Endothelial cell of umbilical vein (primary cell): ENCODE data around the gene PON2. TPM values are rescaled to one million over a fixed set of nuclear protein-coding genes. Genes with fewer than 3 reads are reported as not detected.

Experiments
- BruUV-seq: library from RNA; stranded (reverse); fragments of 400-500 nt; replicated peaks from 2 replicates; lab custom pipeline; 2021; lab: Mats Ljungman, UMichigan
- CTCF ChIA-PET: fragments of 300-600, 350-600 bp; sonication (Branson Sonifier 250); formaldehyde crosslinking; loops from one replicate; lab custom pipeline; 2021; ENCODE audit warnings: antibody characterized with exemption, inconsistent platforms; lab: Charles Lee
- POLR2A ChIA-PET: fragments of 300-600, 350-600 bp; sonication (Branson Sonifier 250); formaldehyde crosslinking; loops from one replicate; lab custom pipeline; 2021; ENCODE audit warnings: antibody characterized with exemption, inconsistent platforms; lab: Charles Lee
- DNase-seq: peaks from one replicate; pipeline ENCODE4 v3.0.0-alpha.2; 2011; ENCODE audit warnings: low read depth, low spot score
- FAIRE-seq: peaks from 2 replicates; lab custom pipeline; 2011; peaks lifted over from hg19 to GRCh38; lab: Jason Lieb, UNC
- H2AFZ ChIP-seq: 2 replicates; pipeline ENCODE4 v1.6.0; 2012; ENCODE audit warnings: low read depth, low read length, control low read depth, inconsistent platforms
- H3K27ac ChIP-seq: 2 replicates; pipeline ENCODE4 v1.5.1; 2011; ENCODE audit warnings: low read depth, mild to moderate bottlenecking, control low read depth, low read length, moderate library complexity; ENCODE audit not compliant: insufficient read depth
- H3K27me3 ChIP-seq, 2 experiments: 2 replicates each; pipeline versions ENCODE4 v1.6.0 to v1.6.1; 2011; ENCODE audit warnings: low read length in 2 of 2, mixed read lengths in 1 of 2; ENCODE audit not compliant: control insufficient read depth in 2 of 2, insufficient read depth in 2 of 2
- H3K36me3 ChIP-seq, 2 experiments: 2 replicates in 1 of 2; 3 replicates in 1 of 2; pipeline ENCODE4 v1.5.1; 2011; ENCODE audit warnings: low read length in 2 of 2, mild to moderate bottlenecking in 1 of 2, moderate library complexity in 1 of 2; ENCODE audit not compliant: control insufficient read depth in 2 of 2, insufficient read depth in 2 of 2; ENCODE audit errors: extremely low read depth in 1 of 2
- H3K4me1 ChIP-seq: 3 replicates; pipeline ENCODE4 v1.5.1; 2011; ENCODE audit warnings: mild to moderate bottlenecking, low read length; ENCODE audit not compliant: control insufficient read depth, insufficient read depth; ENCODE audit errors: extremely low read depth
- H3K4me2 ChIP-seq: 2 replicates; pipeline ENCODE4 v1.6.1; 2011; ENCODE audit warnings: low read length, control low read depth, mixed read lengths; ENCODE audit not compliant: insufficient read depth
- H3K4me3 ChIP-seq, 3 experiments: fragments of 200-600 bp in 1 of 3; sonication (generic), shearing (Covaris generic) in 1 of 3; replicated peaks in 1 of 3; 2 replicates each; pipeline ENCODE4 v1.5.1; 2011 to 2016; ENCODE audit warnings: control low read depth in 3 of 3, low read length in 3 of 3, mild to moderate bottlenecking in 2 of 3, inconsistent platforms in 1 of 3, low read depth in 1 of 3, moderate library complexity in 1 of 3; ENCODE audit not compliant: insufficient read depth in 1 of 3
- H3K79me2 ChIP-seq: 2 replicates; pipeline ENCODE4 v1.6.0; 2012; ENCODE audit warnings: low read length, inconsistent platforms; ENCODE audit not compliant: control insufficient read depth, insufficient read depth
- H3K9ac ChIP-seq: replicated peaks from 2 replicates; pipeline ENCODE3; 2011; ENCODE audit warnings: low read length, control low read depth; ENCODE audit not compliant: insufficient read depth; ENCODE audit errors: extremely low read depth
- H3K9me1 ChIP-seq: replicated peaks from 3 replicates; pipeline ENCODE4 v1.6.0; 2011; ENCODE audit warnings: mild to moderate bottlenecking, low read length; ENCODE audit not compliant: control insufficient read depth, insufficient read depth; ENCODE audit errors: extremely low read depth
- H3K9me3 ChIP-seq: replicated peaks from 2 replicates; pipeline ENCODE4 v1.5.1; 2012; ENCODE audit warnings: low read length, inconsistent platforms; ENCODE audit not compliant: control insufficient read depth, insufficient read depth
- H4K20me1 ChIP-seq: replicated peaks from 2 replicates; pipeline ENCODE3; 2011; ENCODE audit warnings: mild to moderate bottlenecking, low read length; ENCODE audit not compliant: control insufficient read depth, insufficient read depth; ENCODE audit errors: extremely low read depth
- CTCF ChIP-seq, 2 donors: IDR thresholded peaks; 1 replicate in 1 of 2; 2 replicates in 1 of 2; pipeline ENCODE4 v1.5.1; 2011; ENCODE audit warnings: low read length in 2 of 2, mild to moderate bottlenecking in 2 of 2, moderate library complexity in 2 of 2, control low read depth in 1 of 2, inconsistent platforms in 1 of 2, low read depth in 1 of 2; ENCODE audit not compliant: insufficient read depth in 1 of 2; ENCODE audit errors: extremely low read depth in 1 of 2
- EZH2 ChIP-seq: IDR thresholded peaks from 2 replicates; pipeline ENCODE4 v1.6.1; 2012; ENCODE audit warnings: borderline replicate concordance, low read depth, mild to moderate bottlenecking, moderate library complexity, low read length, inconsistent platforms; ENCODE audit not compliant: severe bottlenecking
- FOS ChIP-seq: IDR thresholded peaks from 2 replicates; pipeline ENCODE4 v1.6.1; 2011; ENCODE audit warnings: mild to moderate bottlenecking, low read length, moderate library complexity, borderline replicate concordance; ENCODE audit not compliant: insufficient read depth
- GATA2 ChIP-seq: IDR thresholded peaks from 2 replicates; pipeline ENCODE4 v1.7.0; 2011; ENCODE audit warnings: low read depth, mild to moderate bottlenecking, moderate library complexity, mixed read lengths, low read length; ENCODE audit not compliant: insufficient read length, insufficient read depth
- JUN ChIP-seq: IDR thresholded peaks from 2 replicates; pipeline ENCODE4 v1.6.1; 2011; ENCODE audit warnings: borderline replicate concordance, low read depth; ENCODE audit not compliant: insufficient read length, insufficient read depth
- MAX ChIP-seq: IDR thresholded peaks from 2 replicates; pipeline ENCODE4 v1.6.1; 2011; ENCODE audit not compliant: insufficient read depth, insufficient read length
- MYC ChIP-seq: IDR thresholded peaks from one replicate; pipeline ENCODE4 v1.6.1; 2011; ENCODE audit warnings: mild to moderate bottlenecking, low read depth, low read length
- POLR2A ChIP-seq: IDR thresholded peaks from 2 replicates; pipeline ENCODE4 v1.6.1; 2012; ENCODE audit warnings: low read depth, mild to moderate bottlenecking, control low read depth, low read length
- POLR2AphosphoS5 ChIP-seq: IDR thresholded peaks from 2 replicates; pipeline ENCODE4 v1.6.1; 2012; ENCODE audit warnings: low read depth, mild to moderate bottlenecking, control low read depth, low read length, moderate library complexity; ENCODE audit not compliant: insufficient read depth
- dilution Hi-C: fragments of 300-500 bp; cut with MboI; formaldehyde crosslinking; loops from one replicate; pipeline ENCODE4 v1.15.0; 2019; ENCODE audit warnings: low sequenced_read_pairs; ENCODE audit not compliant: extremely low pct_ligation_motif_present
- intact Hi-C: fragments of 100-400 bp; cut with micrococcal nuclease; formaldehyde crosslinking; loops from one replicate; pipeline ENCODE4 v1.10.0; 2022
- polyA plus RNA-seq, 4 experiments: library from polyadenylated mRNA; depleted of rRNA in 3 of 4; stranded (reverse) in 3 of 4; unstranded in 1 of 4; fragments of >200 nt; gene quantifications; 2 replicates each; pipeline versions ENCODE4 v1.2.1 to v1.2.3, GENCODE V29; 2011 to 2012; ENCODE audit warnings: missing spikeins in 1 of 4
- total RNA-seq: library from RNA; stranded (reverse); gene quantifications from 2 replicates; pipeline ENCODE4 v1.2.3, GENCODE V29; 2021

The PON2 gene
- total and polyA plus RNA-seq, 2 donors (not counting 3 experiments of a cell fraction or from before 2014, with no cell fraction given) = 110 to 125 TPM

DNA sequence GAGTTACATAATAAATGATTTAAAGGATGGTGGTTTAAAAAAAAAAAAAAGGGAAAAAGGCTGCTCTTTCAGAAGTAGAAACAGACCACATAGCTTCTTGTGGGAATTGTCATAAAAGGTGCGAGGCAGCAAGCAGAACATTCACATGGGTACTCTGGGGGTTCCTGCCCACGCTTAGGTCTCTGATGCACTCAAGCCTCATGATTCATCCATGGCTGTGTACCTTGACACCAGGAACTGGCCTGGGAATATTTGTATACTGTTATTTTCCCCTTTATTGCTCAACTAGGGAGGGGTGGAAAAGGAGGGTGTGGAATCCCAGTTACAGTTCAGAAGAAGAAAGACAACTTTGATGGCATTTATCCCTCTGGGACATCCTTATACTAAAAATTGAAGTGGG is 4.0 kb downstream of the PON2 start:
- H3K9me1 ChIP-seq = no peaks in the 10 kb centered on the region
- H3K27ac ChIP-seq = no peak overlapping the region
- no peak overlapping the region for H3K4me3 ChIP-seq
- no TSS peak for BruUV-seq
- H3K27me3 ChIP-seq = no peaks in the 10 kb centered on the region
- H3K79me2 ChIP-seq = peaks cover 39% of the 10 kb centered on the region
- ChIA-PET POLR2A (no interaction called here), CTCF (no interaction called here)
- no peaks in the 10 kb centered on the region for H4K20me1 ChIP-seq
- H2AFZ ChIP-seq = no peak overlapping the region
- peaks cover 11% of the 10 kb centered on the region for H3K4me1 ChIP-seq
- dilution Hi-C loops (no loop called here), intact Hi-C loops (loop anchor here (10.0 kb wide), 1 partner anchor 444 kb away; no protein-coding TSS in a partner anchor)
- H3K4me2 ChIP-seq = no peak overlapping the region
- H3K36me3 ChIP-seq = no peaks in the 10 kb centered on the region
- no peak overlapping the region for H3K9ac ChIP-seq
- DNase-seq (no peak), FAIRE-seq (no peak)
- H3K9me3 ChIP-seq = no peaks in the 10 kb centered on the region
- TF ChIP-seq MYC (no peak), POLR2AphosphoS5 (no peak), EZH2 (no peak), JUN (no peak), CTCF (IDR thresholded peaks at IDR 0.05; ENCODE audit: extremely low read depth in 1 of 2, insufficient read depth in 1 of 2, low read depth in 1 of 2, low read length in 2 of 2) (no peak), FOS (no peak), GATA2 (no peak), MAX (no peak), POLR2A (no peak)
